Suprapubic skin (tissue), 4 donors: Measurements from ENCODE around the gene PPP2R5C.

Source experiments
- EP300 ChIP-seq: sonication (generic); formaldehyde crosslinking; IDR thresholded peaks from one replicate; pipeline ENCODE4 v1.6.1; 2017; ENCODE audit warnings: antibody characterized with exemption
- POLR2A ChIP-seq, 2 donors: fragments of 450-650 bp; IDR thresholded peaks; one replicate each; pipeline ENCODE4 v1.6.1; 2017; ENCODE audit warnings: antibody characterized with exemption in 2 of 2, mild to moderate bottlenecking in 2 of 2, moderate library complexity in 2 of 2
- POLR2AphosphoS5 ChIP-seq, 3 donors: sonication (generic); formaldehyde crosslinking; IDR thresholded peaks; one replicate each; pipeline ENCODE4 v1.6.1; 2017; ENCODE audit warnings: antibody characterized with exemption in 3 of 3
- TF ChIP-seq, protein P1 (sequence below), 2 donors: fragments of 200-600 bp in 1 of 2; fragments of 450-650 bp in 1 of 2; sonication (generic) in 1 of 2; IDR thresholded peaks; one replicate each; pipeline ENCODE4 v1.5.1; 2016 to 2019; ENCODE audit warnings: antibody characterized with exemption in 2 of 2, mild to moderate bottlenecking in 1 of 2, moderate library complexity in 1 of 2

DNA sequence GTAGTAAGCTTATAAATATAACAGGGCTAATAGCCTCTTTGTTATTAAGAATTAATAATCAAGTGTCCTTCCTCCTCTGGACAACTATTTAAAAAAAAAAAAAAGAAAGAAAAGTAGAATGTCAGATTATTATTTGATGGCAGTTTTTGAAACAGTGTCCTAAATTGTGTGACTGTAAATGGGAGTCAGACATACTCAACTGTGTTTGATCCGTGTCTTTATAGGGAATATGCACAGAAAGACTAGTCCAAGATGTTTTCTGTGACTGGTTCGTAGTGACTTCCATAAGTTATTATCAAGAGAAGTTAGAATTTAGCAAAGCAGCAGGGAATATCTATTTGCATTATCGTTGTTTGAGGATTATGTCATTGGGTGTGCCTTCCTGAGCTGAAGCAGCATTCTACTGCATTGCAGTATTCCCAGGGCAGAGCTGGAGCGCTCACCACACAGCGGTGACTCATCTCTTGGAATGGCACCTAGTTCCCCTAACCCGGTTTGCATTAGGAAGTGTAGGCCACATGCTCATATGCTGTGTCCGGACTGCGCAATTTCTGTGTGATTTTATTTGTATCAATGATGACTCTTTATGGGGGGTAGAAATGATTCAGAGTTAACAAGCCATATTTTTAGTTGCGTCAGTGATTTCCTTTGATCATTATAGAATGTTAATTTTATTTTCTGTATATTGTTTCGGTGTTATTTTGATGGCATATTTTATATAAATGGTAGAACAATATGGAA, 210.8 kb downstream of the PPP2R5C start:
- TF ChIP-seq, protein P1, sequence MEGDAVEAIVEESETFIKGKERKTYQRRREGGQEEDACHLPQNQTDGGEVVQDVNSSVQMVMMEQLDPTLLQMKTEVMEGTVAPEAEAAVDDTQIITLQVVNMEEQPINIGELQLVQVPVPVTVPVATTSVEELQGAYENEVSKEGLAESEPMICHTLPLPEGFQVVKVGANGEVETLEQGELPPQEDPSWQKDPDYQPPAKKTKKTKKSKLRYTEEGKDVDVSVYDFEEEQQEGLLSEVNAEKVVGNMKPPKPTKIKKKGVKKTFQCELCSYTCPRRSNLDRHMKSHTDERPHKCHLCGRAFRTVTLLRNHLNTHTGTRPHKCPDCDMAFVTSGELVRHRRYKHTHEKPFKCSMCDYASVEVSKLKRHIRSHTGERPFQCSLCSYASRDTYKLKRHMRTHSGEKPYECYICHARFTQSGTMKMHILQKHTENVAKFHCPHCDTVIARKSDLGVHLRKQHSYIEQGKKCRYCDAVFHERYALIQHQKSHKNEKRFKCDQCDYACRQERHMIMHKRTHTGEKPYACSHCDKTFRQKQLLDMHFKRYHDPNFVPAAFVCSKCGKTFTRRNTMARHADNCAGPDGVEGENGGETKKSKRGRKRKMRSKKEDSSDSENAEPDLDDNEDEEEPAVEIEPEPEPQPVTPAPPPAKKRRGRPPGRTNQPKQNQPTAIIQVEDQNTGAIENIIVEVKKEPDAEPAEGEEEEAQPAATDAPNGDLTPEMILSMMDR (IDR thresholded peaks at IDR 0.05) = no peak
- no peak for TF ChIP-seq EP300
- TF ChIP-seq POLR2A (IDR thresholded peaks at IDR 0.05) = no peak
- TF ChIP-seq POLR2AphosphoS5 (IDR thresholded peaks at IDR 0.05) = peak; percentile 19 to 94 (median 82)
